Embryonic facial prominence (tissue), 1 donor: ENCODE results near the gene GRIK4.
A peak's percentile ranks its signal among the peaks of the same experiment; 100 is the strongest.

Experiments used
- DNase-seq: peaks from one replicate; pipeline ENCODE4 v3.0.0-alpha.2; 2016; ENCODE audit errors: extremely low spot score

Gene GRIK4

DNA sequence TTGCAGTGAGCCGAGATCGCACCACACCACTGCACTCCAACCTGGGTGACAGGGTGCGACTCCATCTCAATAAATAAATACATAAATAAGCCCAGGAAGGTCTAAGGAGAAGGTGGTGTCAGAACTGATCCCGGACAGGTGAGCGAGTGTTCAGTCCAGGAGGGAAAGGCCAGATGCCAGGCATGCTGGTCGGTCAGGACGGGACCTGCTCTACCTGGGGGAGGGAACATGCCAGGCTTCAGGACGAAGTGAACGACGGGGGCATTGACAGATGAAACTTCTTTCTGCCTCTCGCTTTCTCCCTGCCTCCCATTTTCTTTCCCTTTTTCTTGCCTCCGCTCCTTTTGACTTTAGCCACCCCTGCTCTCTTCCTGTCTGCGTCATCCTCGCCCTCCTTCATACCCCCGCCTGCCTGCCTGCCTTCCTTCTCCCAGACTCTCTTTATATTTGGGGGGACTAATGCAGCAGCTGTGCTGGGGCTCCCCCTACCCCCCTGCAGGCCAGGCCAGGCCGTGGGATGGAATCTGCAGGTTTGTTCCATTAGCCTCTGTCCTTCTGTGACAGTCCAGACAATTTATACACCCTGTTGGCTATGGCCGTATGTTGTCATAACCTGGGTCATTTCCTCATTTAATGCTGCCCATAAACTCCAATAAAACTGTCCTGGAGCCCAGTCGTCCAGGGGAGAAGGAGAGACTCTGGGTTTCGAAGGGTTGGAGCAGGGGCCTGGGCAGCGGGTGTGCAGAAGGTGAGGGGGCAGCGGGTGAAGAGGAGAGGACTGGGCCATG, 303.2 kb downstream of the GRIK4 start:
- DNase-seq, result no peak

DNA sequence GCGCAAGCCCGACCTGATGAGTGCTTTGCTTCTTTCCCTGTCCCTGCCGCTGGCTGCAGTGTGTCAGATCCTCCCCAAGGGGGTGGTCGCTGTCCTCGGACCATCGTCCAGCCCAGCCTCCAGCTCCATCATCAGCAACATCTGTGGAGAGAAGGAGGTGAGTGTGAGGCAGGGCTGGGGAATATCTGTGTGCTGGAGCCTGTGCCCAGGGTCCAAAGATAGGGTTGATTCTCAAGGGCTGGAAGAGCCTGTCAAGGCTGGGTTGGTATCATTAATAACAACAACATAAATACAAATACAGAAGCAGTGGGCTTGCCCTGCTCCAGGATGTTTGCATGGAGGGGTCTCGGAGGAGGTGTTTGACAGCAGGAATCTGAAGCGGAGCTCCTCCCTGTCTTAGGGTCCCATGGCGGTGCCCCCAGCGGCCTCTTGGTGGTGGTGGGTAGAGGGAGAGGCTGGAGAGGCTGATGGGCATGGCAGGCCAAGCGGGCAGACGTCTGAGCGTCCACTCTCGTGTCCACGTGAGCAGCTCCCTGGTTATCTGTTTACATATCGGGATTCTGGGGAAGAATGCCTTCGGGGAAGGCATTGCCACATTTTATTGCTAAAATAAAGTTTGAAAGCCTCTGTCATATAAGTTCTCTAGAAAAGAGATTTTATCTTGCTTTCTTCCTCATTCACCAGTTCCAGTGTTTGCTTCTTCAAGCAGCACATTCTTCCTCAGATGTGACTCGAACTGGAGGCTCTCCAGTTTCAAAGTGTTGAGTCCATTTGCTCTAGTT, 304.0 kb downstream of the GRIK4 start:
- no peak for DNase-seq

GRCh38 chr11:120816176-120816575, 304.6 kb downstream of the GRIK4 start:
- DNase-seq, result no peak

- no peak for DNase-seq
Observed at GRCh38 chr11:120816711-120817110, 305.2 kb downstream of the GRIK4 start.

DNA sequence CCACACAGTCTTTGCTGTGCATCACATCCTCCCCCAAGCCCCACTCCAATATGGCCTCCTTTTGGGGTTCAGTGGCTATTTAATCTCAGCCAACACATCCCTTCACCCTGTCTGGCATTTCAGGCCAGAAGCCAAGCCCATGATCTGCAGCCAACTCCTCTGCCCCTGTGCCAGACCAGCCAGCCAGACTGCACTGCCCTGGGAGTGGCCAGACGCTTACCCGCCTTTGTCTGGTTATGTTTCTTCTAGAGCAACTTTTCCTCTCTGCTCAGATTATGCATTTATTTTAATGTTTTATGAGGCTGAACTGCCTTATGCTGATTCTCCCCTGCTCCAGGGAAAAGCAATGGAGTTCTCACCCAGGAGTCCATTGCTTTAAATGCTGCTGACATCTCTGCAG, 305.6 kb downstream of the GRIK4 start:
- no peak for DNase-seq

GRCh38 chr11:120818097-120818496, 306.5 kb downstream of the GRIK4 start:
- no peak for DNase-seq

DNA sequence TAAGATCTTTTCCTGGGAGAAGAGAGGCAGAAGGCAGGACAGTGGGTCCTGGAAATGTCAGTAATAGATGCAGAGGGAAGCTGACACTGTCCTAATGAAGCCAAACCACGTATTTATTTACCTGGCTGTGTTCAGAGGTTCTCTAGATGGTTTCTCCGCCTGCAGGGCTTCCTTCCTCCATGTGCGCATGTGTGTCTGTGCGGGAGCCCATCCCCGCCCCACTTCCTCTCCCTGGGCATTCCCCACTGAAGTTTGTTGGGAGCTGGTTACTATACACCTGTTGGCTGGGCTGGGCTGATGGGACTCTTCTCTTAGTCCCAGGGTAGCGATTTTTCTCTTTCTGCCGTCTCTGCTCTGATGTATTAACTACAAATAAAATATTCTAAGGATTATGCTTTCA, 307.5 kb downstream of the GRIK4 start:
- DNase-seq, result no peak

DNA sequence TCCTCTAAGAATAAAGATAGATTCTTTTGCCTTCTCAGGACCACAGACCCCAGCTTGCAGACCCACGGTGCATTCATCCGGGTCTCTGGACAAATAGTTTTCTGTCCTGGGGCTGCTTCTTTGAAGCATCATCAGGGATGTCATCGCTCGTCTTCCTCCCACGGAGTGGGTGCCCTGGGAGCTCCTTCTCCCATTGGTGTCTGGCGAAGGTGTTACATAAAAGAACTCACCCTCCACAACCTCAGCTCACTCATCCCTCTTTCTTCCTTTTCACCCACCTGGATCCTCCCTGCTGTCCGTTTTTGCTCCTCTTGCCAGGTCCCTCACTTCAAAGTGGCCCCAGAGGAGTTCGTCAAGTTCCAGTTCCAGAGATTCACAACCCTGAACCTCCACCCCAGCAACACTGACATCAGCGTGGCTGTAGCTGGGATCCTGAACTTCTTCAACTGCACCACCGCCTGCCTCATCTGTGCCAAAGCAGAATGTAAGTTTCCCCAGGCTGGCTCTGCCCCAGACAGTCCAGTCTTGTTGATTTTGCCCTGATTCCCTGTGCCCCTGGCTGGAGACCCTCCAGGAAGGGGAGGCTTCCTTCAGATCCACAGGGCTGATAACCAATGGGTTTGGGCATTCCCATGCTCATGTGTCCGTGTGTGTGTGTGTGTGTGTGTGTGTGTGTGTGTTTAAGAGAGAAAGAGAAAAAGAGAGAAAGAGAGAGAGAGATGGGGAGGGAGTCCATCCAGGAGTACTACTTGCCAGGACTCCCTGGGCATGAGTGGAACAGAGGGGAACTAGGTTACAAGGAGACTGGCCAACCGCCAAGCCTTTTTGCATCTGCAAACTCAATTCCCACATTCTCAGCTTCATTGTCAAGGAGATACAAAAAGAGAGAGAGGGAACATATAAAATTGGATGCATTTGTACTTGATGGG, 308.2 kb downstream of the GRIK4 start:
- no peak for DNase-seq

GRCh38 chr11:120823159-120823558, 311.6 kb downstream of the GRIK4 start:
- DNase-seq, result no peak

DNA sequence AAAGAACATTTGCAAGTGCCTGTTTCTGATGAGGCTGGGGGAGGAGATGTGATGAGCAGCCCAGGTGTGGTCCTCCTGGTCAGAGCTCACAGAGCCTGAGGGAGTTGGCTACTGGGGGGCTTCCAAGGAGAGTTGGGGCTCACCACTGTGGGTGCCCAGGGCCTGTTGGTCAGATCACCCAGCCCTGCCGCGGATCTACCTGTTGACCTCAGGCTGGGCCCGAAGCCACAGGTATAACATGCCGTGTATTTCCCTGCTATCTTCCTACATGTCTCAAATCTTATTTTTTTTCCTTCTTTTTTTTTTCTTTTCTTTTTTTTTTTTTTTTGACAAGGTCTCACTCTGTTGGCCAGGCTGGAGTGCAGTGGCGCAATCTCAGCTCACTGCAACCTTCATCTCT, 312.7 kb downstream of the GRIK4 start:
- no peak for DNase-seq

DNA sequence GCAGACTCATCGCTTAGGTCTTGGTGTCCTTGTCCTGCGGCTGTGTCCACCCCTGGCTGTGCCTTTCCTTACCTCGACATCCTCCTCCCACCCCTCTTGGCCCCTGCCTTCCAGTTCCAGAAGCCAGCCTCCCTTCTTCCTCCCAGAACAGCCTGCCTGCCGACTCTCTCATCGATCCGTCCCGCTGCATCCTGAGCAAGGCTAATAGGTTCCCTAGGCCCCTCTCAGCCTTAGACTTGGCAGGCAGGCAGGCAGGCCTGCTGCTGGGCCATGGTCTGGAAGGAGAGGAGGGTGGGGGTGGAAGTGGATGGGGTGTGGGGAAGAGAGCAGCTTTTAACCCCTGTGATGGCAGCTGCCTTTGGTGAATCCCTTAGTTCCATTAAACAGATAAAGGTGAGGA, 315.6 kb downstream of the GRIK4 start:
- DNase-seq, result no peak

- no peak for DNase-seq
Observed at GRCh38 chr11:120827820-120828219, 316.3 kb downstream of the GRIK4 start.

GRCh38 chr11:120828847-120829246, 317.3 kb downstream of the GRIK4 start:
- DNase-seq, result no peak

DNA sequence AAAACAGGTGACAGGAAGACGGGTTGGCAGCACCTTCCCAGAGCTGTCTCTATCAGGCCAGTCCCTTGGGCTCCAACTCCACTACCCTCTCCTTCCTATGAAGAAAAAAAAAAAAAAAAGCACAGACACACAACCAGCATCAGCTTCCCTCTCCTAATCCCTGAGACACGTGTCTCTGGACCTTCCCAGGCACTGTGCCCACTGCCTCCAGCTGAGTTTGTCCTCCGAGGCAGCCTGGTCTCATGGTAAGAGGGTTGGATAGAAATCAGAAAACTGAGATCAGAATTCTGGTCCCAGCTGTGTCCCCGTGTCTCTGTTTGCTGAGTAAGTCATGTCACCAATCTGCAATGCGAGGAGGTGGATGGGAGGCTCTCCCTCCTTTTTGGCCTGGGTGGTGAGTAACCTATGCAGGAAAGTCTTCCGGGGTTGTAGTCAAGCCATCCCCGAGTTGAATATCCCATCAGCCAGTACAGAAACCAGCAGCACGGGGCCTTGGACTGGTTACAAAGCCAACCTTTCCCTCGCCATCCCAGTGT, 318.6 kb downstream of the GRIK4 start:
- DNase-seq, result no peak

GRCh38 chr11:120832481-120833238, 321.1 kb downstream of the GRIK4 start:
- peak; percentile 49 for DNase-seq

GRCh38 chr11:120834686-120835210, 323.2 kb downstream of the GRIK4 start:
- no peak for DNase-seq

- DNase-seq, result no peak
Observed at GRCh38 chr11:120835601-120836228, 324.2 kb downstream of the GRIK4 start.

DNA sequence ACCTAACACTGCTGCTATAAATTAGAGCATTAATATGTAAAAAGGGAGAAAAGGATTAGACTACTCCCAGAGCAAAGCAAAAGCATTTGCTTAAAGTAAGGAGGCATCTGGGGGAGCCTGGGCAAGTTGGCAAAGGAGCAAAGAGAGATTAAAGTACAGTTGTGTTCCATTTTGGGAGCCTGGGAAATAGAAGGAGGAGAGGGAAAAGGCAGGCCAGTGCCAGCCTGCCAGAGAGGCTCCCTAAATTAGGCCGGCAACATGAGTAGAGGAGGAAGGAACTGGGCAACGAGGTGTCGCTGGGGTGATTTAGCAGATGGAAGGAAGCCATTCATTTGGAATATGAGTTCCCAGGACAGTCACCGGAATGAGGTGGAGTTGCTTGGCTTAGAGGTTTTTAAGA, 326.1 kb downstream of the GRIK4 start:
- no peak for DNase-seq

- no peak for DNase-seq
Observed at GRCh38 chr11:120839201-120839600, 327.7 kb downstream of the GRIK4 start.

DNA sequence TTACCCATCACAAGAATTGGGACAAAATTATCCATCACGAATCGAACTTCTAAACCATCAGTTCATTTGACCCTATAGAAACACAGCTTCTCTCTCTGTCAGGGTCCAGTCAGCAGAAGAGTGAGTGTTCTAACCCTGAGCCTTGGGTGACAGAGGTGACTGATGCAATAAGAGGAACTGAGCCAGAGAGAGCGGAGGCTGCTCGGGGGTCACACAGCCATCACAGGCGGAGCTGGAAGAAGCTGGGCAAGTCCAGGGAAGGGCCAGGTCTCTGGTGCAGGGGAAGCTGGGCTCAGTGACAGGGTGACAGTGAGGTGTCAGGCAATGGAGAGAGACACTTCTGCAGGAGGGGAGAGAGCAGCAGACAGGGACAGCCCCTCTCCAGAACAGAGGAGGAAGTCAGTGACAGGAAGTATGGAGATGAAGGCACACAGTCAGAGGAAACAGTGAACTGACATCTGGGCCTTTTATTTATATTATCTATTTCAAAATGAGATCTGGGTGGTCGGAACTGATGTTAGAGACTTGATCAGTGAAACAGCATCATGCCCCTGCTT, 328.4 kb downstream of the GRIK4 start:
- DNase-seq, result no peak
